Aorta (tissue), 5 donors: Measurements from ENCODE around the gene FAM227B. TPM values are rescaled to one million over a fixed set of nuclear protein-coding genes. Genes with fewer than 3 reads are reported as not detected.

Experiments used
- ATAC-seq: fragments of 200-7000 bp; cut with Tn5 transposase; one replicate; pipeline ENCODE4 v1.9.1; 2022; ENCODE audit warnings: moderate library complexity; ENCODE audit not compliant: low FRiP score
- DNase-seq, 2 donors: peaks; one replicate each; pipeline ENCODE4 v3.0.0-alpha.2; 2020
- H3K27ac ChIP-seq, 2 donors: one replicate each; pipeline ENCODE4 v1.5.1; 2013; ENCODE audit warnings: low read length in 2 of 2, mild to moderate bottlenecking in 2 of 2, moderate library complexity in 2 of 2, control low read depth in 1 of 2, inconsistent platforms in 1 of 2, low read depth in 1 of 2
- H3K27me3 ChIP-seq, 2 donors: one replicate each; pipeline ENCODE4 v1.6.1; 2013; ENCODE audit warnings: control low read depth in 1 of 2, low read length in 1 of 2, mild to moderate bottlenecking in 1 of 2, moderate library complexity in 1 of 2; ENCODE audit not compliant: insufficient read depth in 2 of 2, control insufficient read depth in 1 of 2
- H3K36me3 ChIP-seq, 2 donors: one replicate each; pipeline ENCODE4 v1.6.1; 2013; ENCODE audit warnings: control low read depth in 1 of 2, low read length in 1 of 2, mild to moderate bottlenecking in 1 of 2; ENCODE audit not compliant: insufficient read depth in 2 of 2, control insufficient read depth in 1 of 2
- H3K4me1 ChIP-seq, 2 donors: one replicate each; pipeline ENCODE4 v1.6.1; 2013; ENCODE audit warnings: low read length in 2 of 2, control low read depth in 1 of 2, mild to moderate bottlenecking in 1 of 2, moderate library complexity in 1 of 2; ENCODE audit not compliant: insufficient read depth in 2 of 2, control insufficient read depth in 1 of 2
- H3K4me3 ChIP-seq, 2 donors: one replicate each; pipeline ENCODE4 v1.5.1; 2013; ENCODE audit warnings: low read length in 2 of 2, control low read depth in 1 of 2, mild to moderate bottlenecking in 1 of 2
- H3K9me3 ChIP-seq: one replicate; pipeline ENCODE4 v1.6.1; 2013; ENCODE audit warnings: mild to moderate bottlenecking, low read length; ENCODE audit not compliant: control insufficient read depth
- WGBS, 2 donors: extraction: QIAGEN DNeasy Blood & Tissue Kit; methylation state at CpG; one replicate each; pipeline ENCODE4 v1.1.7; 2013; 5-methylcytosine and 5-hydroxymethylcytosine counted together
- intact Hi-C, 2 donors: fragments of 100-400 bp; cut with DNase I; formaldehyde crosslinking; loops; one replicate each; pipeline versions ENCODE4 v1.14.2 to v1.15.0; 2022
- polyA plus RNA-seq, 2 donors: library from polyadenylated mRNA; stranded (reverse); fragments of 200-250 nt; gene quantifications; one replicate each; pipeline ENCODE4 v1.2.3, GENCODE V29; 2013
- total RNA-seq, 2 donors: library from RNA; stranded (reverse); fragmentation: NEBNext Ultra II Directional; extraction: Animal tissue kit (Norgen Biotek cat#: 25700); gene quantifications; one replicate each; pipeline ENCODE4 v1.2.1, GENCODE V29; 2021
- donor health status: healthy with polysubstance abuse.
- donor health status: Bipolar disorder and iron deficiency.
- donor health status: DM: no; HTN: no; CAD: no.
- donor health status: DM: no; HTN: no; CAD: no.
- donor health status: DM: yes; HTN: yes; CAD: no.

Gene FAM227B
- total and polyA plus RNA-seq, 4 donors, result 4.2 to 6.4 (median 5.0) TPM

DNA sequence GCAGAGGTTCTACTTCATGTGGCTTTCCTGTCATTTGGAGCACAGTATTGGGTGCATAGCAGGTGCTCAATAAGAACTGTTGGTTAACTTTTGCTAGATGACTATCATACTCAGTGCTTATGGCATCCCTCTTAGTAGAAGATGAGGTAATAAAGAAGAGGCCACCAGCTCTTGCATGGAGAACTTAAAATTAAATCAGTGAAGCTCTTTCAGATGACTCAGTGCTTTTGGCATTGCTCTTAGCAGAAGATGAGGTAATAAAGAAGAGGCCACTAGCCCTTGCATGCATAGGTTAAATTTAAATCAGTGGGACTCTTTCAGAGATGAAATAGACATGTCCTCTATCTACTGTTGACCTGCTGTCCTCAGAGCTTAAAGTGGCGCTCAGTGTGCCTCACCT is 307.0 kb downstream of the FAM227B start:
- Histone ChIP-seq H3K4me3 (no peak overlapping the region), H3K9me3 (no peaks in the 10 kb centered on the region), H3K27me3 (no peaks in the 10 kb centered on the region), H3K27ac (no peak overlapping the region), H3K36me3 (peaks cover 0 to 2% of the 10 kb centered on the region in 2 donors), H3K4me1 (peaks cover 3 to 6% of the 10 kb centered on the region in 2 donors)
- ATAC-seq (no peak), DNase-seq (no peak)
- intact Hi-C loops, result no loop called here
- 100% methylated on average over 1 of the region's 1 CpG for WGBS, 2 donors

DNA sequence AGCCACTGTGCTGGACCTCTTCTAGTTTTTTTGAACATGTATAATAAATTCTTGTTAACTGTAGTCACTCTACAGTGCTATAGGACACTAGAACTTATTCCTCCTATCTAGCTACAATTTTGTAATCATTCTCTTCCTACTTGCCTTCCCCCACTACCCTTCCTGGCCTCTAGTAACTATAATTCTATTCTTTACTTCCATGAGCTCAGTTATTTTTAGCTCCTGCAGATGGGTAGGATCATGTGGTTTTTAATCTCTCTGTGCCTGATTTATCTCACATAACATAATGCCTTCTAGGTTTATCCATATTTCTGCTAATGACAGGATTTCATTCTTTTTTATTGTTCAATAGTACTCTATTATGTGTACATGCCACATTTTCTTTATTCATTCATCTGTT is 310.7 kb downstream of the FAM227B start:
- H3K4me1 ChIP-seq, result peaks cover 3 to 6% of the 10 kb centered on the region in 2 donors
- no peaks in the 10 kb centered on the region for H3K9me3 ChIP-seq
- H3K27ac ChIP-seq, result no peak overlapping the region
- intact Hi-C loops, result no loop called here
- H3K36me3 ChIP-seq, result peaks cover 0 to 2% of the 10 kb centered on the region in 2 donors
- DNase-seq, result no peak
- H3K27me3 ChIP-seq, result no peaks in the 10 kb centered on the region
- ATAC-seq, result no peak
- no peak overlapping the region for H3K4me3 ChIP-seq

DNA sequence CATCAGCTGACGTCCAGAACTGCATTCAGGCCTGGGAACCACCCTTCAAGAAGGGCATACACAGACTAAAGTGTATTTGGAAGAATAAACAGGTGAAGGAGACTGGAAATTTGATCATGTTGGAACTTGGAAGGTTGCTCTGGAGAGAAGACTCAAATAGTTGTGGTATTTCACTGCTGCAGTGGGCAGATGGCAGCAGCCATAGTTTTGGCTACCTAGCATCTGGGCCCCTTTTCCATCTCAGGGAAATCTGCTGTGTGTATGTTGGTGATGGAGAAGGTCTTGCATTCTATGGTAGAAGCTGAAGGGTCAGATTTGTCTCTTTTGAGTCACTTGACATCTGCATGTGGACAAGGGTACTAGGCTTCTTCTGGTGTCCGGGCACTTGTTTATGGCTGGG is 311.9 kb downstream of the FAM227B start:
- H3K27me3 ChIP-seq, result no peaks in the 10 kb centered on the region
- 85 to 94% methylated on average over 2 of the region's 2 CpGs for WGBS, 2 donors
- H3K27ac ChIP-seq, result no peak overlapping the region

DNA sequence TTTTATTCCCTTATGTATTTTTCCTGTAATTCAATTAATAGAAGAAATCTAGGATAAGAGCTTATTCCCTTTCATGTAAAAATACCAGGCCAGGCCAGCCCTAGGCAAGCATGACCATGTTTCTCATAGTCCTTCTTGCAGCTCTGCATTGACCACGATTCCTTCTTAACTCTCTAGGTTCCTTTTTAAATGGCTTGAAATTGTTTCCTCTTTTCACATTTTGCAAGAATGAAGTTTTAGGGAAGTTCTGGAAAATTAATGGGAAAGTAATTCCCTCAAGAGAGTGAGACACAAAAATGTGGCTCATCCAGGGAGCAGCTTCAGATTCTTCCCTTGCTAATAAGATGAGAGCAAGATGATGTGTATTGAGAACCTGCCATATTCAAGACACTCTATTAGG is 314.1 kb downstream of the FAM227B start:
- WGBS, 2 donors, result 84 to 89% methylated on average over 1 of the region's 1 CpG
- no peak overlapping the region for H3K27ac ChIP-seq
- intact Hi-C loops, result no loop called here
- no peaks in the 10 kb centered on the region for H3K27me3 ChIP-seq
- no peak overlapping the region for H3K4me3 ChIP-seq
- H3K9me3 ChIP-seq, result no peaks in the 10 kb centered on the region
- no peak for DNase-seq
- ATAC-seq, result no peak
- H3K36me3 ChIP-seq, result peaks cover 0 to 3% of the 10 kb centered on the region in 2 donors
- H3K4me1 ChIP-seq, result no peaks in the 10 kb centered on the region

More for the DNA sequence above, 311.9 kb downstream of the FAM227B start:
- intact Hi-C loops, result no loop called here
- H3K9me3 ChIP-seq, result no peaks in the 10 kb centered on the region
- H3K4me1 ChIP-seq, result peaks cover 3% of the 10 kb centered on the region in 2 donors
- H3K4me3 ChIP-seq, result no peak overlapping the region
- peaks cover 0 to 2% of the 10 kb centered on the region in 2 donors for H3K36me3 ChIP-seq
- DNase-seq (no peak), ATAC-seq (no peak)

DNA sequence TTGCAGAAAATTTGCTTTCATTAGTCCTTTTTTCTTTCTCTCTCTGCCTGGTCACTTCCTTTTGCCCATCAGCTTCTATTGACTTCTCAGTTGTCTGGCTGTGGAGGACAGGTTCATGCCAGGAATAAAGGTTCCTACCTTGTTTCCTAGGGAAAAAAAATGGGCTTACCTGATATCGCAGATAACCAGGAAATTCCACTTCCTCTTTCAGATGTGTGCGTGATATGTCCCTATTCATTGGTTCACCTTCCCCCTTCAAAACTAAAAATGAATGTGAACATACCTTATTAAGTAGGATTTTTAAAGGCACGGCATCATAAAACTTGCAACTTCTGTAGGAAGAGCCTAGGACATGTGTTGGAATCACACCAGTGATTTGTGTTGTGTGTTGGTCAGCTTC is 317.6 kb downstream of the FAM227B start:
- DNase-seq (no peak), ATAC-seq (no peak)
- Histone ChIP-seq H3K4me3 (no peak overlapping the region), H3K4me1 (peaks cover 0 to 2% of the 10 kb centered on the region in 2 donors), H3K27me3 (no peaks in the 10 kb centered on the region), H3K9me3 (no peaks in the 10 kb centered on the region), H3K36me3 (peaks cover 0 to 3% of the 10 kb centered on the region in 2 donors), H3K27ac (no peak overlapping the region)
- WGBS, 2 donors, result 97 to 98% methylated on average over 3 of the region's 3 CpGs
- intact Hi-C loops, result no loop called here

DNA sequence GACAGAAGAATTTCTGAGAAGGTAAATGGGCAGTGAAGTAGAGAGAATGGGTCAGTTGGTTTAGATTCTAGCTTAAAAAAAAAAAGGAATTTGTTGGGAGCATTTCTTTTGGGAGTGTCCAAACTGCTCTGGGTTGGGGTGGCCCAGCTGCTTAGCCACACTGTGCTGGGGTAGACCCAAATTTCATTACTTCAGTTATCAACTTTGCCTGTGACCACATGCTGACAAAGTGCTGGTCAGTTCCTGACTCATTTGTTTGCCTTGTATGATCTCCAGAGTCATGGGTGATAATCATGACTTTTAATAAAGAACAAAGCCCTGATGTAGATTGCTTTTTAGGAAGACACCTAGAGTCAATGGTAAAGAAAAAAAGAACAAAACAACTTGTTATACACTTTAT is 319.1 kb downstream of the FAM227B start:
- no peak for DNase-seq
- H3K4me3 ChIP-seq, result no peak overlapping the region
- no peaks in the 10 kb centered on the region for H3K9me3 ChIP-seq
- no peaks in the 10 kb centered on the region for H3K27me3 ChIP-seq
- no peak for ATAC-seq
- peaks cover 0 to 2% of the 10 kb centered on the region in 2 donors for H3K4me1 ChIP-seq
- intact Hi-C loops, result no loop called here
- H3K27ac ChIP-seq, result no peak overlapping the region
- H3K36me3 ChIP-seq, result peaks cover 0 to 3% of the 10 kb centered on the region in 2 donors

DNA sequence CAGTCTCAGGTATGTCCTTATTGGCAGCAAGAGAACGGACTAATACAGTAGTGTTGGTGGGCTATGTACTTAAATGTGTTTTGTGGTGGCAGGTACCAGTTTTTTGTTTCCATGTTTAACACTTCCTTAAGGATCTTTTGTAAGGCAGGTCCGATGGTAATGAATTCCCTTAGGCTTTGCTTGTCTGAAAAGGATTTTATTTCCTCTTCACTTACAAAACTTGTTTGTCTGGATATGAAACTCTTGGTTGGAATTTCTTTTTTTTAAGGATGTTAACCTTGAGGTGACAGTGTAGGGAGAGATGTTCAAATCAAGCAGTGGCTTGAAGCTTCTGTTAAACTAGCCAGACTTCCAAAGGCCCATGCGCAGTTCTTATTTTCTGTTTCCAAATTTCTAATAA is 319.8 kb downstream of the FAM227B start:
- Histone ChIP-seq H3K4me3 (no peak overlapping the region), H3K27me3 (no peaks in the 10 kb centered on the region), H3K36me3 (peaks cover 0 to 5% of the 10 kb centered on the region in 2 donors), H3K4me1 (peaks cover 0 to 2% of the 10 kb centered on the region in 2 donors), H3K9me3 (no peaks in the 10 kb centered on the region), H3K27ac (no peak overlapping the region)
- intact Hi-C loops, result no loop called here
- 97 to 98% methylated on average over 3 of the region's 3 CpGs for WGBS, 2 donors
- ATAC-seq (no peak), DNase-seq (no peak)

DNA sequence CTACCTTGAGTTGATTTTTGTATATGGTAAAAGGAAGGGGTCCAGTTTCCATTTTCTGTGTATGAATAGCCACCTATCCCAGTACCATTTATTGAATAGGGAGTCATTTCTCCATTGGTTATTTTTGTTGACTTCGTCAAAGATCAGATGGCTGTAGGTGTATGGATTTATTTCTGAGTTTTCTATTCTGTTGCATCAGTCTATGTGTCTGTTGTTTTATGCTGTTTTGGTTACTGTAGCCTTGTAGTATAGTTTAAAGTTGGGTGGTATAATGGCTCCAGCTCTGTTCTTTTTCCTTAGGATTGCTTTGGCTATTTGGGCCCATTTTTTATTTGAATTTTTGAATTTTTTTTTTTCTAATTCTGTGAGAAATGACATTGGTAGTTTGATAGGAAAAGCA is 323.0 kb downstream of the FAM227B start:
- ATAC-seq (no peak), DNase-seq (no peak)
- H3K27ac ChIP-seq, result no peak overlapping the region
- 92 to 99% methylated on average over 1 of the region's 1 CpG for WGBS, 2 donors
- H3K4me3 ChIP-seq, result no peak overlapping the region
- H3K9me3 ChIP-seq, result no peaks in the 10 kb centered on the region
- intact Hi-C loops, result no loop called here
- H3K36me3 ChIP-seq, result peaks cover 0 to 2% of the 10 kb centered on the region in 2 donors
- no peaks in the 10 kb centered on the region for H3K27me3 ChIP-seq
- peaks cover 0 to 2% of the 10 kb centered on the region in 2 donors for H3K4me1 ChIP-seq

DNA sequence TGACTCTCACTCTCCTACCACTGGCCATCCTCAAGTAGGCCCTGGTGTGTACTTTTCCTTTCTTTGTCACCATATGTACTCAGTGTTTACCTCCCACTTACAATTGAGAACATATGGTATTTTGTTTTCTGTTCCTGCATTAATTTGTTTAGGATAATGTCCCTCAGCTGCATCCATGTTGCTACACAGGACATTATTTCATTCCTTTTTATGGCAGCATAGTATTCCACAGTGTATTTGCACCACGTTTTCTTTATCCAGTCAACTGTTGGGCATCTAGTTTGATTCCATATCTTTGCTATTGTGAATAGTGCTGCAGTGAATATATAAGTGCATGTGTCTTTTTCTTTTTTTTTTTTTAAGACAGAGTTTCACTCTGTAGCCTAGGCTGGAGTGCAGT is 324.4 kb downstream of the FAM227B start:
- H3K27me3 ChIP-seq, result no peaks in the 10 kb centered on the region
- H3K9me3 ChIP-seq, result no peaks in the 10 kb centered on the region
- no peak overlapping the region for H3K27ac ChIP-seq
- DNase-seq, result no peak
- 93% methylated on average over 1 of the region's 1 CpG for WGBS, 2 donors
- no peak for ATAC-seq
- intact Hi-C loops, result no loop called here
- H3K4me1 ChIP-seq, result peaks cover 0 to 2% of the 10 kb centered on the region in 2 donors
- H3K36me3 ChIP-seq, result peaks cover 0 to 2% of the 10 kb centered on the region in 2 donors
- H3K4me3 ChIP-seq, result no peak overlapping the region
